Natural killer cell (primary cell): ENCODE data around the gene MYADML2. TPM values are rescaled to one million over a fixed set of nuclear protein-coding genes. Genes with fewer than 3 reads are reported as not detected.
A peak's percentile ranks its signal among the peaks of the same experiment; 100 is the strongest.

Source experiments
- ATAC-seq, 3 donors: fragments of 150-1000 bp in 2 of 3; fragments of 200-7000 bp in 1 of 3; cut with Tn5 transposase; 1 replicate in 1 of 3; 2 replicates in 2 of 3; pipeline ENCODE4 v1.10.0; 2021; ENCODE audit warnings: mild to moderate bottlenecking in 2 of 3, moderate library complexity in 2 of 3
- DNase-seq, 2 donors: peaks; one replicate each; pipeline versions ENCODE4 v3.0.0 to v3.0.0-alpha.2; 2013 to 2021; ENCODE audit warnings: mixed read lengths in 1 of 2
- H3K27ac ChIP-seq: one replicate; pipeline ENCODE4 v1.5.1; 2013; ENCODE audit warnings: mild to moderate bottlenecking, low read length
- H3K27me3 ChIP-seq: one replicate; pipeline ENCODE4 v1.6.1; 2013; ENCODE audit warnings: low read length; ENCODE audit not compliant: control insufficient read depth, insufficient read depth
- H3K36me3 ChIP-seq: one replicate; pipeline ENCODE4 v1.6.1; 2013; ENCODE audit warnings: low read length; ENCODE audit not compliant: control insufficient read depth, insufficient read depth
- H3K4me1 ChIP-seq: one replicate; pipeline ENCODE4 v1.6.1; 2013; ENCODE audit warnings: low read length; ENCODE audit not compliant: control insufficient read depth, insufficient read depth
- H3K4me3 ChIP-seq: one replicate; pipeline ENCODE4 v1.5.1; 2013; ENCODE audit warnings: low read length
- H3K9me3 ChIP-seq: one replicate; pipeline ENCODE4 v1.6.1; 2013; ENCODE audit warnings: low read length; ENCODE audit not compliant: control insufficient read depth, insufficient read depth
- H3K27ac Mint-ChIP-seq, 2 donors: one replicate each; pipeline ENCODE4 v1.8.0; 2022; ENCODE audit warnings: mild to moderate bottlenecking in 2 of 2, mixed read lengths in 2 of 2, moderate library complexity in 1 of 2
- H3K27me3 Mint-ChIP-seq, 2 donors: one replicate each; pipeline ENCODE4 v1.8.0; 2022; ENCODE audit warnings: low read depth in 2 of 2, mixed read lengths in 2 of 2
- H3K36me3 Mint-ChIP-seq: one replicate; pipeline ENCODE4 v1.8.0; 2022; ENCODE audit warnings: mixed read lengths
- H3K4me1 Mint-ChIP-seq, 2 donors: one replicate each; pipeline ENCODE4 v1.8.0; 2022; ENCODE audit warnings: mixed read lengths in 2 of 2
- H3K4me3 Mint-ChIP-seq: one replicate; pipeline ENCODE4 v1.8.0; 2022; ENCODE audit warnings: mild to moderate bottlenecking, moderate library complexity, mixed read lengths
- H3K9me3 Mint-ChIP-seq, 2 donors: one replicate each; pipeline ENCODE4 v1.8.0; 2022; ENCODE audit warnings: mixed read lengths in 2 of 2
- CTCF ChIP-seq: fragments of 200-600 bp; IDR thresholded peaks from one replicate; pipeline ENCODE4 v1.8.0; 2022; ENCODE audit warnings: antibody characterized with exemption
- WGBS: methylation state at CpG from one replicate; pipeline ENCODE4 v1.1.7; 2013; ENCODE audit warnings: missing lambda C conversion rate; ENCODE audit not compliant: insufficient coverage; 5-methylcytosine and 5-hydroxymethylcytosine counted together
- intact Hi-C: fragments of 100-400 bp; cut with micrococcal nuclease; formaldehyde crosslinking; loops from one replicate; pipeline ENCODE4 v1.14.2; 2022
- total RNA-seq, 4 donors: library from RNA; stranded (reverse); fragments of 120-200 nt in 1 of 4; gene quantifications; one replicate each; pipeline versions ENCODE4 v1.2.3 to v1.2.4, GENCODE V29; 2013 to 2022

MYADML2 gene
- total RNA-seq, 3 donors from 2014 or later (not counting 1 experiment from before 2014, with no cell fraction given), result not detected

GRCh38 chr17:81927152-81927652, 19.8 kb downstream of the MYADML2 start:
- ATAC-seq, result peak in 2 of 3 donors; percentile 7 to 38
- peak in 1 of 2 donors; percentile 35 for DNase-seq
- Mint-ChIP-seq H3K27ac (peak overlapping the region; percentile 69 to 79), H3K4me1 (peaks cover 5 to 24% of the 10 kb centered on the region in 2 donors), H3K9me3 (no peaks in the 10 kb centered on the region), H3K4me3 (peak overlapping the region; percentile 79), H3K27me3 (peaks cover 0 to 20% of the 10 kb centered on the region in 2 donors), H3K36me3 (no peaks in the 10 kb centered on the region)
- no peak overlapping the region for H3K4me3 ChIP-seq
- under 1% methylated on average over 78 of the region's 78 CpGs for WGBS
- intact Hi-C loops, result no loop called here
- no peaks in the 10 kb centered on the region for H3K9me3 ChIP-seq
- no peak overlapping the region for H3K27ac ChIP-seq
- TF ChIP-seq CTCF, result no peak
- peaks cover under 1% of the 10 kb centered on the region for H3K36me3 ChIP-seq
- peaks cover 13% of the 10 kb centered on the region for H3K27me3 ChIP-seq
- H3K4me1 ChIP-seq, result peaks cover 46% of the 10 kb centered on the region

GRCh38 chr17:81926451-81927151, 20.4 kb downstream of the MYADML2 start:
- peaks cover 5 to 24% of the 10 kb centered on the region in 2 donors for H3K4me1 Mint-ChIP-seq
- Histone ChIP-seq H3K4me3 (peak overlapping the region; percentile 47), H3K27ac (peak overlapping the region; percentile 57), H3K4me1 (peaks cover 51% of the 10 kb centered on the region), H3K27me3 (peaks cover 13% of the 10 kb centered on the region), H3K36me3 (peaks cover 2% of the 10 kb centered on the region), H3K9me3 (no peaks in the 10 kb centered on the region)
- no peaks in the 10 kb centered on the region for H3K9me3 Mint-ChIP-seq
- peak overlapping the region; percentile 18 to 79 for H3K27ac Mint-ChIP-seq
- no peak for TF ChIP-seq CTCF
- peak in 2 of 3 donors; percentile 32 to 34 for ATAC-seq
- WGBS, result 1% methylated on average over 46 of the region's 46 CpGs
- DNase-seq, result peak; percentile 45 to 72
- intact Hi-C loops, result no loop called here
- H3K36me3 Mint-ChIP-seq, result no peaks in the 10 kb centered on the region
- H3K27me3 Mint-ChIP-seq, result peaks cover 0 to 14% of the 10 kb centered on the region in 2 donors
- H3K4me3 Mint-ChIP-seq, result peak overlapping the region; percentile 75

- WGBS, result 64% methylated on average over 10 of the region's 10 CpGs
- H3K27ac ChIP-seq, result peak overlapping the region; percentile 57
These were observed 21.1 kb downstream of the MYADML2 start for GRCh38 chr17:81925860-81926450.

More at GRCh38 chr17:81925860-81926450, 21.1 kb downstream of the MYADML2 start:
- peaks cover 5 to 24% of the 10 kb centered on the region in 2 donors for H3K4me1 Mint-ChIP-seq
- Histone ChIP-seq H3K36me3 (peaks cover 2% of the 10 kb centered on the region), H3K27me3 (peaks cover 13% of the 10 kb centered on the region), H3K4me1 (peaks cover 51% of the 10 kb centered on the region), H3K4me3 (peak overlapping the region; percentile 47), H3K9me3 (no peaks in the 10 kb centered on the region)
- intact Hi-C loops, result no loop called here
- DNase-seq (no peak), ATAC-seq (no peak)
- TF ChIP-seq CTCF, result no peak
- peak overlapping the region; percentile 18 to 79 for H3K27ac Mint-ChIP-seq
- H3K36me3 Mint-ChIP-seq, result no peaks in the 10 kb centered on the region
- H3K4me3 Mint-ChIP-seq, result peak overlapping the region; percentile 75
- peaks cover 0 to 11% of the 10 kb centered on the region in 2 donors for H3K27me3 Mint-ChIP-seq
- H3K9me3 Mint-ChIP-seq, result no peaks in the 10 kb centered on the region
